GM18498 (cell line): ENCODE measurements around the gene ABCA8.
"Not testable (repeated sequence)": the region's sequence is repeated elsewhere in the genome, so short reads cannot be mapped to it uniquely, and the experiment has no call there.

Experiments
- ATAC-seq: cut with Tn5 transposase; IDR thresholded peaks from one replicate; pipeline ENCODE4 v1.9.1; 2021; ENCODE audit warnings: mild to moderate bottlenecking, moderate library complexity; ENCODE audit not compliant: unreplicated experiment

Gene ABCA8

GRCh38 chr17:68944435-68945035 is 10.7 kb downstream of the ABCA8 start:
- no peak for ATAC-seq

GRCh38 chr17:68943812-68944182 is 11.4 kb downstream of the ABCA8 start:
- ATAC-seq = not testable (repeated sequence)

GRCh38 chr17:68943123-68943811 is 11.9 kb downstream of the ABCA8 start:
- no peak for ATAC-seq

GRCh38 chr17:68942389-68942788 is 12.8 kb downstream of the ABCA8 start:
- no peak for ATAC-seq

GRCh38 chr17:68941761-68942160 is 13.4 kb downstream of the ABCA8 start:
- ATAC-seq = no peak

- no peak for ATAC-seq
Observed at GRCh38 chr17:68939195-68939594, 16.0 kb downstream of the ABCA8 start.

- no peak for ATAC-seq
Observed at GRCh38 chr17:68937890-68938514, 17.2 kb downstream of the ABCA8 start.

GRCh38 chr17:68927516-68927915 is 27.7 kb downstream of the ABCA8 start:
- ATAC-seq = no peak

- ATAC-seq = no peak
Observed at GRCh38 chr17:68924793-68925720, 30.1 kb downstream of the ABCA8 start.

- no peak for ATAC-seq
Observed at GRCh38 chr17:68910789-68911431, 44.3 kb downstream of the ABCA8 start.

- no peak for ATAC-seq
Observed at GRCh38 chr17:68910251-68910705, 44.9 kb downstream of the ABCA8 start.

- peak; percentile 68 for ATAC-seq
Observed at GRCh38 chr17:68909066-68909465, 46.1 kb downstream of the ABCA8 start.

GRCh38 chr17:68908045-68908444 is 47.1 kb downstream of the ABCA8 start:
- ATAC-seq = peak; percentile 76

GRCh38 chr17:68906638-68907037 is 48.6 kb downstream of the ABCA8 start:
- no peak for ATAC-seq

- no peak for ATAC-seq
Observed at GRCh38 chr17:68903286-68903685, 51.9 kb downstream of the ABCA8 start.

- no peak for ATAC-seq
Observed at GRCh38 chr17:68897557-68897956, 57.6 kb downstream of the ABCA8 start.

- no peak for ATAC-seq
Observed at GRCh38 chr17:68892658-68893057, 62.5 kb downstream of the ABCA8 start.

GRCh38 chr17:68892193-68892592 is 63.0 kb downstream of the ABCA8 start:
- ATAC-seq = no peak

- no peak for ATAC-seq
Observed at GRCh38 chr17:68886401-68886800, 68.8 kb downstream of the ABCA8 start.

GRCh38 chr17:68884888-68885287 is 70.3 kb downstream of the ABCA8 start:
- ATAC-seq = no peak
